B cell (primary cell): ENCODE measurements around the gene VTI1A.

ENCODE experiments used
- CTCF ChIP-seq: fragments of 200-600 bp; IDR thresholded peaks from one replicate; pipeline ENCODE4 v1.8.0; 2022; ENCODE audit warnings: antibody characterized with exemption, mild to moderate bottlenecking
- EZH2 ChIP-seq: IDR thresholded peaks from 2 replicates; pipeline ENCODE4 v1.6.1; 2012; ENCODE audit warnings: borderline replicate concordance, low read depth, mild to moderate bottlenecking, moderate library complexity, low read length; ENCODE audit not compliant: insufficient read depth, poor library complexity, severe bottlenecking

GRCh38 chr10:112397592-112397991, 49.4 kb upstream of the VTI1A start:
- TF ChIP-seq CTCF (no peak), EZH2 (no peak)
